Testis (tissue), 2 donors: Measurements from ENCODE around the gene SGIP1.

Experiments used
- CTCF ChIP-seq, 3 experiments: fragments of 450-650 bp in 2 of 3; fragments of 200-600 bp in 1 of 3; sonication (generic) in 1 of 3; IDR thresholded peaks; one replicate each; pipeline ENCODE4 v1.5.1; 2016 to 2019; ENCODE audit warnings: antibody characterized with exemption in 3 of 3, mild to moderate bottlenecking in 2 of 3, moderate library complexity in 1 of 3
- POLR2A ChIP-seq: fragments of 450-650 bp; IDR thresholded peaks from one replicate; pipeline ENCODE4 v1.6.1; 2017; ENCODE audit warnings: antibody characterized with exemption, mild to moderate bottlenecking, moderate library complexity

- no peak for TF ChIP-seq CTCF (IDR thresholded peaks at IDR 0.05)
- no peak for TF ChIP-seq POLR2A
These were observed 55.4 kb downstream of the SGIP1 start for GRCh38 chr1:66589326-66589725.
